NCI-H2196 treated with DMSO at 0.1 percent for 48 hours (cell line): ENCODE results near the gene KLRG1.

Experiments
- DNase-seq: peaks from one replicate; lab custom pipeline; 2025; ENCODE audit not compliant: unreplicated experiment; lab: John Stamatoyannopoulos, UW

The KLRG1 gene

DNA sequence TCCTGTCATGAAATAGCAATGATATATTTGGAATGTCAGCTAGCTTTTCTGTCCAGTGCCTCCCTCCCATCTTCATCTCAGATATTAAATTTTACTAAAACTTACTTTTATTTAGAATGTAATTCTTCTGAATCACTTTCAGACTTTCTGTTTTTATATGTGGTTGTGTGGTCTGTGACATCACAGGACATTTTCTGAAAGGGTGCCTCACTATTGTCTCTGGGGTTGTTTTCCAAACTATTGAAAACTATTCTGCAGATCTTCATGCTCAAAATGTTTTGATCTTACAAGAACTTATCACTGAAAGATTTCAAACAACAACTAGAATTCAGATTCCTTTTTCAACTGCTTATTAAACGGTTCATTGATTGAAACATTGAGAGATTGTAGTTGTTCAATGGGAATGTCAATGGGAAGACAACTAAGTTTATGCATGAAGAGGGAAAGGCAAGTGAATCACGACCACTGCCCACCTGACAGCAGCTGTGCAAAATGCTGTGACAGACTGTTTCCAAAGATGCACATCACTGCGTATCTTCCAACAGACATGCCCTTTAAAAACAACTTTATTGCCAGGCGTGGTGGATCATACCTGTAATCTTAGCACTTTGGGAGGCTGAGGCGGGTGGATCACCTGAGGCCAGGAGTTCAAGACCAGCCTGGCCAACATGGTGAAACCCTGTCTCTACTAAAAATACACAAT, 51.3 kb downstream of the KLRG1 start:
- no peak for DNase-seq

DNA sequence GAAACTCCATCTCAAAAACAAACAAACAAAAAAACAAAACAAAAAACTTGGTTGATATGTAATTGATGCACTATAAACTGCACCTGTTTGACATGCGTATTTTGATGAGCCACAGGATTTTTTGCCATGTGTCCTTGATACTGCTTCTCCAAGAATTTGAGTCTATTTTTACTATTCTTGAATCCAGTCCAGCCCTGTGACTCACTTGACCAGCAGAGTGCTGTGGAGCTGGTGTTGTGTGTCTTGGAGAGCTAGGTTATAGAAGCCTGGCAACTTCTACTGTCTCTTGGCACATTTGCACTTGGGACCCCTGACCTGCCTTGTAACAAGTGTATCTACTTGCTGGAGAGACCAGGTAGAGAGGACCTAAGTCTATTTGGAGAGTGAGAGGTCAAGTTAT, 52.0 kb downstream of the KLRG1 start:
- no peak for DNase-seq

DNA sequence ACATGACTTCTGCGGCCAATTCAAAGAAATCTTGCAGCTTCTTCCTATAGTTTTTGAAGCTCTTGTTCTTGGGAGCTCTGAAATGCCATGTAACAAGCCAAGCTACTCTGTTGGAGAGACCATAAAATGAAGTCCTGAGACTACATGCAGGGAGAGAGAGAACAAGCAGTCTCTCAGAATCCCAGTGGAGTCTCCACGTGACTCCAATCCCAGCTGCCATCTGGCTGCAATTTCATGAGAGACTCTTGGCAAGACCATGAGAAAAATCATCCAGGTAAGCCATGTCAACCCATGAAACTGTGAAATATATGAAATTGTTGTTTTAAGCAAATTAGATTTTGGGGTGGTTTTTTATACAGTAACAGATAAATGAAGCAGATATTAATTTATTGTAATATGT, 54.4 kb downstream of the KLRG1 start:
- DNase-seq, result no peak

- DNase-seq, result no peak
These were observed 57.8 kb downstream of the KLRG1 start for GRCh38 chr12:9047105-9047504.

GRCh38 chr12:9048930-9049329, 59.6 kb downstream of the KLRG1 start:
- DNase-seq, result no peak

DNA sequence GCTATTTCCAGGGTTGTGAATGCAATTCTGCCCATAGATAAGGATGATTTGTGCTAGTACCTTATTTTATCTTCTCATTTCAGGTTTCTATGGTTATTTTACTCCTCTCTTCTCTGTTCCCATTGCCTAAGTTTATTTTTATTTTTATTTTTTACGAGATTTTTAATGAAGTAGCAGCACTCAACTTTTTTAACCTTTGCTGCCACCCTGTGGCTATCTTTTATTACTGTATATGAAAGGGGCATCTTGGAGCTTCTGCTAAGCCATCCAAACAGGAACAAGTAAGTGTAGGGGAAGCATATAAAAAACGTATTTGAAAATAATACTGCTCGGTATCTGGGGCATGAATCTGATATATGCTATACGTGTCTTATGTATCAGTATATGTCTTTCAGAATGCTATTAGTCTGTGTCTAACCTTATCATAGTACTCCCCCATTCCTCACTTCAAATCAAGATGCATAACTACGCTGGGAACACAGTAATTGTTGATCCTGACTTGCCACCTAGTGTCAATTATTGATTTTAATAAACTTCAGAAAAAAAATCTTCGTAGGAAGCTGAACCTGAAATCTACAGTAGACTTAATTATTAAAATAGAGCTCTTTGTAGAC, 60.3 kb downstream of the KLRG1 start:
- no peak for DNase-seq

DNA sequence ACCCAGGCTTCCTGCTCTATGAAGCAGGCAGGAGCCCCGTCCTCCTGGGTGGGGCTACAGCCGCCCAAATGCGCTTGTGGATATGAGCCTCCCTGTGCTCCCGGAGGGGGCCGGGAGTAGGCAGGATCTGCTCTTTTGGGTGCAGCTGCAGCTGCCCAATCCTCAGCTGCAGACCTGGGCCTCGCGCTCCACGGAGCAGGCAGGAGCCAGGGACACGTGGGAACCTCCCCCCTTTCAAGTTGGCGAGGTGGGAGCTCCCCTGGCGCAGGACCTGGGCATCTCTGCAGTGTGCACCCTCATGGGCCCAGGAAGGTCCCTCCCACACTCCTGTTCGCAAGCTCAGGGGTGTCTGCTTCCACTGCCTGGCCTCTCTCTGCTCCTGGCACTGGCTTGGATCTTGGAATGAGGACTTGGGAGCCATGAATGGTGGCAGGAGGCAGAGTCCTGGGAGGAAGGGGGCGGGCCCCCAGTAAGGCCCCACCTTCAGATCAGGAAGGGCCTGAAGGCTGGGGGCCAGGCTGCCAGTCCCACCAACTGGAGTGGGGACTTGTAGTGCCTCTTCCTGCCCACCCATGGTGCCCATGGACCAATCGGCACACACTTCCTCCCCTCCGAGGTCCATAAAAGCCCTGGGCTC, 61.3 kb downstream of the KLRG1 start:
- no peak for DNase-seq

GRCh38 chr12:9051158-9051550, 61.8 kb downstream of the KLRG1 start:
- DNase-seq, result no peak

DNA sequence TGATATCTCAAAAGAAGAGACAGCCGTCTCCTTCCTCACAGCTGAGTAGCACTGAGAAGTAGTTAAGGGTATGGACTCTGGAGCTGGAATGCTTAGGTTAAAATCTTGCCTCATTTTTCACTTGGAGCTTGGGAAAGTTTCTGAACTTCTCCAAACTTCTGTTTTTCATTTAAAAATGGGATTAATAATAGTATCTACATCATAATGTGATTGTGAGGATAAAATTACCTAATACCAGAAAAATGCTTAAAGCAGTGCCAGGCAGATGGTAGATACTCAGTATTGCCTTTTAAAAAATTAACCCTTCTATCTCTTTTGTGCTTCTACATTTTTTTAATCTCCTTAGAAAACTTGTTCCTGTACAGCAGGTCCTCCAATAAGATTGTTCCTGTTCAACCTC, 63.3 kb downstream of the KLRG1 start:
- DNase-seq, result no peak
